CD4-positive, alpha-beta T cell treated with Interleukin-10 for 1 hour (primary cell): ENCODE data around the gene IL23A.
"Not testable (repeated sequence)": the region's sequence is repeated elsewhere in the genome, so short reads cannot be mapped to it uniquely, and the experiment has no call there.

Source experiments
- DNase-seq: peaks from one replicate; pipeline ENCODE4 v3.0.0-alpha.2; 2020

The IL23A gene

GRCh38 chr12:56338308-56339157 lies at the start of gene IL23A:
TSS of gene IL23A (plus strand) at chr12:56338884. CDS start at chr12:56339045, 161 bp downstream.
- peak; percentile 92 for DNase-seq

- no peak for DNase-seq
Measured at GRCh38 chr12:56293795-56294194, 44.9 kb upstream of the IL23A start.

- DNase-seq: no peak
Measured at GRCh38 chr12:56296295-56296694, 42.4 kb upstream of the IL23A start.

GRCh38 chr12:56297400-56297799 lies 41.3 kb upstream of the IL23A start:
- DNase-seq: no peak

GRCh38 chr12:56298828-56299227 lies 39.9 kb upstream of the IL23A start:
- no peak for DNase-seq

- DNase-seq: peak; percentile 56
Measured at GRCh38 chr12:56299308-56299852, 39.3 kb upstream of the IL23A start.

- DNase-seq: peak; percentile 99
Measured at GRCh38 chr12:56299853-56300643, 38.6 kb upstream of the IL23A start, which contains the start of gene CS. TSS of gene CS (minus strand) at chr12:56300330. CDS start at chr12:56300201, 129 bp downstream.

GRCh38 chr12:56300644-56301464 lies 37.8 kb upstream of the IL23A start:
- DNase-seq: no peak

GRCh38 chr12:56304276-56304675 lies 34.4 kb upstream of the IL23A start:
- DNase-seq: no peak

GRCh38 chr12:56304872-56305590 lies 33.7 kb upstream of the IL23A start:
- DNase-seq: no peak

GRCh38 chr12:56307221-56307965 lies 31.3 kb upstream of the IL23A start:
- DNase-seq: no peak

GRCh38 chr12:56308714-56309113 lies 30.0 kb upstream of the IL23A start:
- DNase-seq: no peak

GRCh38 chr12:56311003-56311402 lies 27.7 kb upstream of the IL23A start:
- DNase-seq: no peak

- no peak for DNase-seq
Measured at GRCh38 chr12:56315249-56315621, 23.4 kb upstream of the IL23A start.

GRCh38 chr12:56315622-56316473 lies 22.8 kb upstream of the IL23A start, which contains the start of gene CNPY2:
TSS of gene CNPY2 (minus strand) at chr12:56315988. CDS start at chr12:56315217, 771 bp downstream.
- peak; percentile 96 for DNase-seq

GRCh38 chr12:56317675-56318074 lies 21.0 kb upstream of the IL23A start:
- no peak for DNase-seq

- no peak for DNase-seq
Measured at GRCh38 chr12:56321027-56321426, 17.7 kb upstream of the IL23A start.

GRCh38 chr12:56321610-56322009 lies 17.1 kb upstream of the IL23A start:
- not testable (repeated sequence) for DNase-seq

- no peak for DNase-seq
Measured at GRCh38 chr12:56324206-56324605, 14.5 kb upstream of the IL23A start.

GRCh38 chr12:56326126-56326525 lies 12.6 kb upstream of the IL23A start:
- DNase-seq: no peak
